GM19238 (cell line): ENCODE results near the gene TCTN1.
"Not testable (repeated sequence)": the region's sequence is repeated elsewhere in the genome, so short reads cannot be mapped to it uniquely, and the experiment has no call there.

ENCODE experiments used
- DNase-seq: peaks from one replicate; pipeline ENCODE4 v3.0.0; 2011; ENCODE audit warnings: low spot score; ENCODE audit not compliant: insufficient read length

The TCTN1 gene

DNA sequence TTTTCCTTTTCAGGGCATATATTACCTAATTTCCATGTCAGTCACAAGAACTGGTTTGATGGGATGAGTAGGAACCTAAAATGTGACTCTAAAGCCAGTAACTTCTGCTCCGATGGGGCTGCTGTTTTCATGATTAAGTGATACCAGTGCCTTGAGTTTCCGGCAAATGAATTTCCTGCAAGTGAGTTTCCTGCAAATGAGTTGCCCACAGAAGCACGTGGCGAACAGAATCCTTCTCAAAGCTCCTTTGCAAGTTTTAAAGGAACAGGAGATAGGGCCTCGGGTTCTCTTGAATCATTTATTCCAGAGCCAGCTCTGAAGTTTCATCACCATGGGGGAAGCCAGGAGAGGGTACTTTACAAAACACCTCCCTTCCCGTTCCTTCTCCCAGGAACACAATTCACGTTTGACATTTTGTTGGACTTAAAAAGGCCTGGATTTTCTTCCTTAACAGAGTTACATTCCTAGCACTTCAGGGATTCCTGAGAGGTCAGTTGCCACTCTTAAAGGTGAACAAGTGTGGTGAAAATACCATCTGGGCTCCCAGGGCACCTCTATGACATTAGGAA lies 28.6 kb upstream of the TCTN1 start:
- no peak for DNase-seq

DNA sequence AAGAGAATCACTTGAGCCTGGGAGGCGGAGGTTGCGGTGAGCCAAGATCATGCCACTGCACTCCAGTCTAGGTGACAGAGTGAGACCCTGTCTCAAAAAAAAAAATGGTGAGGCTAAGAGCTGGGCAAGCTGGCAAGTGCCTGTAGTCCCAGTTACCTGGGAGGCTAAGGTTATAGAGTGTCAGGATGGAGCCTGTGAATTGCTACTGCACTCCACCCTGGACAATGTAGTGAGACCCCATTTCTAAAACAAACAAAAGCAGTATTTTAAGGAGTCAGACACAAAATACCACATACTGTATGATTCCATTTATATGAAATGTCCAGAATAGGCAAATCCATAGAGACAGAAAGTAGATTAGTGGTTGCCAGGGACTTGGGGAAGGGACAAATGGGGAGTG lies 26.8 kb upstream of the TCTN1 start:
- DNase-seq = not testable (repeated sequence)

DNA sequence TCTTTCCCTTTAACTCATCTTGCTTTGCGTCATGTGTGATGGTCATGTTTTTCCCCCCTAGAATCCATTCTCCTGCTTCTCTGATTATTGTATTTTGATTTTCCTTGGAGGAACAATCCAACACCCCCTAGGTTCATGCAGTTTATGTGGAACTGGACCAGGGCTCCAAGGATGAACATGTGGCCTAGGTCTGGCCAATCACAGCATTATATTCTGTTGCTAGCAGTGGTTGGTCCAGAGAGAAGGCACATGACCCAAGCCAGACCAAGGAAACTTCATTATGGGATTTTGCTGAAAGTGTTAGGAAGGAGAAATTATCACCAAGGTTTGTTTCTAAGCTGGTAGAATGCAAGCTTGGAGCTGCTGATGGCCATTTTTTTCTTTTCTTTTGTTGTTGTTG lies 23.9 kb upstream of the TCTN1 start:
- DNase-seq = no peak

DNA sequence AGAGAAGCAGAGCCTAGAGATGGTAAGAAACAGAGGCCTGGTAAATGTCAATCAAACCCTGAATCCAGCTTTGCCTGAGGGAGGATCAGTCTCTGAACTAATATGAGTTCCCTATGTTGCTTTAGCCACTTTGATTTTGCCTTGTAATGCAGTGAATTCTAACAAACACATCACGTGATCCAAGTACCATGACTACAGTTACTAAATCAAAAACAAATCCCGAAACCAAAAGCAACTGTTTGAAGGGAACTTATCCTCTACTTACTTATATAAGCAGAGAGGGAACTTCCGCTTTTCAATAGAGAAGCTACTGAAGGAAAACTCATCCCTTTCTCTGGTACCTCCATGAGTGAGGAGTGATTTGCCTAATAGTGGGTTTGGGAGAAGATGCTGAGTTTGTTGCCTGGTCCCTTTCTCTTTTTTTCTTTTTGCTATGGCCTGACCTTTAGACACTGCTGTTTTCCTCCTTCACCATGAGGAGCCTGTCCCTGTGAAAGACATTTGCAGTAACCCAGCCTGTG lies 23.1 kb upstream of the TCTN1 start:
- DNase-seq = peak; percentile 38

DNA sequence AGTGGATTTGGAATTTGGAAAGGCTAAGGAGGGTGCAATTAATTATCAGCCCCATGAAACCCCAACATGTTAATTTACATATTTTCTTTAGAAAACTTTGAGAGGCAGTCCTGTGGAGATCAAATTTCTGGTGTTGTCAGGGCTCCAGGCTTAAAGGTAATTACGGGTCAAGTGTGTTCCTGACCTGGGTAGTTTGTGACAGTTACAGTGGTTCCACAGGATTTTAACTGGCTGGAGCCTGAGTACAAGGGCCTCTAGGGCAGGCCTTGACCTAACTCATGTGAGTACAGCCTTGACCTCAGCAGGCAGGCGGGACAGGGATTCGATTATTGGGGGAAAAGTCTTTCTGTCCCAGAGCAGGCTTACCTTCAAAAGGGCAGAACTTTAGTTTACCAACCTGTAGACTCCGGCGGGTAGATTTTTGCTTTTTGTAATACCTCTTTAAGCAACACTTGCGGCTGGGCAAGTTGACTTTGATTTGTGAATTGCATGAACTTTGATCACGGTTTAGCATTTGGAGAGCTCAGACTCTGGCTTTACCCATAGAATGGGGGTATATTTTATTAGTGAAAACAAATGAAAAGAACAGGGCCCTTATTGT lies 22.4 kb upstream of the TCTN1 start:
- no peak for DNase-seq

DNA sequence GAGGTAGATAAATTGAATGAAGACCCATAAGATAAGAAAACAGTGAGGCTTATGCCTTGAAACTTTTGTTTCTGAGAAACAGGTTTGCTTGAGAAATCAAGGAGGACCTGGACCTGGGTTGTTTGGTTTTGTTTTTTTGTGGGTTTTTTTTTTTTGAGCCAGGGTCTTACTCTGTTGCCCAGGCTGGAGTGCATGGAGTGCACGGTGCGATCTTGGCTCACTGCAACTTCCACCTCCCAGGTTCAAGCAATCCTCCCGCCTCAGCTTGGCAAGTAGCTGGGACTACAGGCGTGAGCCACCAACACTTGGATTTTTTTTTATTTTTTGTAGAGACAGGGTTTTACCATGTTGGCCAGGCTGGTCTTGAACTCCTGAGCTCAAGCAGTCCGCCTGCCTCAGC lies 21.9 kb upstream of the TCTN1 start:
- no peak for DNase-seq

DNA sequence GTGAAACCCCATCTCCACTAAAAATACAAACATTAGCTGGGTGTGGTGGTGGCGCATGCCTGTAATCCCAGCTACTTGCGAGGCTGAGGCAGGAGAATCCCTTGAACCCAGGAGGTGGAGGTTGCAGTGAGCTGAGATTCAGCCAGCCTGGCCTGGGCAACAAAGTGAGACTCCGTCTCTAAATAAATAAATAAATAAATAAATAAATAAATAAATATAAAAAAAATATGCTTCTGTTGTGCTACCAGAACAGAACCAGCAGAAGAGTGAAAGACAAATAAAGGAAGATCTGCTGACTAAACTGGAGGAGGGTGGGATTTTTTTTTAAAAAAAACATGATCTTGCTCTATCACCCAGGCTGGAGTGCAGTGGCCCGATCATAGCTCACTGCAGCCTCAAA lies 21.0 kb upstream of the TCTN1 start:
- not testable (repeated sequence) for DNase-seq

DNA sequence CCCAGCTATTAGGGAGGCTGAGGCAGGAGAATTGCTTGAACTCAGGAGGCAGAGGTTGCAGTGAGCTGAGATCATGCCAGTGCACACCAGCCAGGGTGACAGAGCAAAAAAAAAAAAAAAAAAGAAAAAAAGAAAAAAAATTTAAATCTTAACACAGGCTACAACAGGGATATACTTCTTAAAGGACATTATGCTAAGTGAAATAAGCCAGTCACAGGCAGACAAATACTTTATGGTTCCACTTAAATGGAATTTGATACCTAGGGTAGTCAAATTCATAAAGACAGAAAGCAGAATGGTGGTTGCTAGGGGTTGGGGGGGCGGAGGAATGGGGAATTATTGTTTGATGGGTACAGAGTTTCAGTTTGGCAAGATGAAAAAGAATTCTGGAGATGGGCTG lies 16.0 kb upstream of the TCTN1 start:
- no peak for DNase-seq

DNA sequence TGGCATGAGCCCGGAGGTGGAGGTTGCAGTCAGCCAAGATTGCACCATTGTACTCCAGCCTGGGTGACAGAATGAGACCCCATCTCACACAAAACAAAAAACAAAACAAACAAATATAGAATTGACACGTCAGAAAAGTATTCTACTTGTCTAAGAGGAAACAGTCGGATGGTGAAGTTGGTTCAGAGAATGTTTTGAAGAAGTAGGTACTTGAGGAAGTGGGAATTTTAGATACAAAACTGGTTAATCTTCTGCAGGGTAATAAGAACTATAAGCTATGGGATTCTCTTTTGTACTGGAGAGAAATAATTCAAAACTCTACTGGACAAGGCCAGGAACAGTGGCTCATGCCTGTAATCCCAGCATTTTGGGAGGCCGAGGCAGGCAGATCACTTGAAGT lies 14.6 kb upstream of the TCTN1 start:
- no peak for DNase-seq

DNA sequence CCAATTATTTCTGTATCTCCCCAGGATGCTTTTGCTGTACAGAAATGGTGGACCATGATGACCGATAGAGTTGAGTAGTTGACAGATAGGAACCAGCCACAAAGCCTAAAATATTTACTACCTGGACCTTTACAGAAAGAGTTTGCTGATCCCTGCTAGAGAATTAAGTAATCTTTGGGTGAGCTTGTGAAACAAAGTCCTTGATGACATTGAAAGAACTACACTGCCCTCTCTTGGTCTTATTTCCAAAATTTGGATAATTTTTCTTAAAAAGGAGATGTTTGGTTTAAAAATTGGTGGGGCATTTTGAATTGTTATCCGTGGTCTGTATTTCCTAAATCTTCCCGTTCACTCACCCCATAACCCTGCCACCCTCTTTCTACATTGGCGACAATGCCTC lies 13.7 kb upstream of the TCTN1 start:
- DNase-seq = no peak

DNA sequence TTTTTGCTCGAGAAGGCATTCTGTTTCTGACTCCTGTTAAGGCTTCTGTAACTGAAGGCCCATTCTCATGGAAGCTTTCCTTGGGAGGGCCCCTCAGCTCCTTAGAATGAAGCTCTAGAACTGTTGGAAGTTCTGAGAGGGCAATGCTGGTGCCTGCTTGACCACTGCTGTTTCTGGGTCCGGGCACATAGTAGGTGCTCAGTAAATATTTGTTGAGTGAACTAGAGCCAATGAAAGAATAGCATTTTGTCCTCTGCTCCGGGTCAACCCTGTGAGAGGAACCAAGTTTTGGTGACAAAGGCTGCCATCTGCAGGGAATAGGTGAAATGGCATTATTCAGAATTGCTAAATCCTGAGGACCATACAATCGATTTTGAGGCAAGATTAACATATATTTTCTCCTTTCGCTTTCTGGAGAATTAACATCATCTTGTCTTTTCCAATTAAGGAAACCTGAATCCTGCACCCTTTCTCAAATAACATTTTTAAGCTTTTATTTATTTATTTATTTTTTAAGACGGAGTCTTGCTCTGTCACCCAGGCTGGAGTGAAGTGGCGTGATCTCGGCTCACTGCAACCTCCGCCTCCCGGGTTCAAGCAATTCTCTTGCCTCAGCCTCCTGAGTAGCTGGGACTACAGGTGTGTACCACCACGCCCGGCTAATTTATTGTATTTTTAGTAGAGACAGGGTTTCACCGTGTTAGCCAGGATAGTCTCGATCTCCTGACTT lies 11.7 kb upstream of the TCTN1 start:
- not testable (repeated sequence) for DNase-seq

DNA sequence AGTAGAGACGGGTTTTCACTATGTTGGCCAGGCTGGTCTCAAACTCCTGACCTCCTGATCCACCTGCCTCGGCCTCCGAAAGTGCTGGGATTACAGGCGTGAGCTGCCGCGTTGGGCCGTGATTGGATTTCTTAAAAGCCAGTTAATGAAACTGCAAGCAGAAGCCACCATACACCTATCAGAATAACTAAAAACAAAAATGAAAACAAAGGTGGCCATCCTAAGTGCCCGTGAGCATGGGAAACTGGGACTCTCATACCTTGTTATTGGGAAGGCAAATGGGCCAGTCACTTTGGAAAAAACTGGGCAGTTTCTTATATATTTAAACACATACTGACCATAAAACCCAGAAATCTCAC lies 7.7 kb upstream of the TCTN1 start:
- DNase-seq = no peak

DNA sequence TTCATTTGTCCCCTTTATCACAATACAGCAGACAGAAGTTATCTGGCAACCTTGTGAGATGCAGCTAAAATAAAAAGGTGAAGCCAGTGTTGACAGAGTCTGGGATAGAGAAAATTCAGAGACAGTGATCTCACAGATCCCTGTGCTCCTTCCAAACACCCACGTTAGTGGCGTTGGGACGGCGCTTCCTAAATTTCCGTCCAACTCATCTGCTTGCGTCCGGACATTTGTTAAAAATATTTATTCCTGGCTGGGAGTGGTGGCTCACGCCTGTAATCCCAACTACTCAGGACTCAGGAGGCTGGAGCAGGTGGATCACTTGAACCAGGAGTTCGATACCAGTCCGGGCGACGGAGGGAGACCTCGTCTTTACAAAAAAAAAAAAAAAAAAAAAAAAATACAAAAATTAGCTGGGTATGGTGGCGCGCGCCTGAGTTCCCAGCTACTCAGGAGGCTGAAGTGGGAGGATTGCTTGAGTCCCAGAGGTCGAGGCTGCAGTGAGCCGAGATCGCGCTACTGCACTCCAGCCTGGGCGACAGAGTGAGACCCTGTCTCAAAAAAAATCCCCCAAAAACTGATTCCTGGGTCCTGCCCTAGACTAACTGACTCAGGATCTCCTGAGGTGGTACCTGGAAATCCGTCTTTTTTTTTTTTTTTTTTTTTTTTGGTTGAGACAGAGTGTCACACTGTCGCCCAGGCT lies 708 bp upstream of the TCTN1 start:
- no peak for DNase-seq

DNA sequence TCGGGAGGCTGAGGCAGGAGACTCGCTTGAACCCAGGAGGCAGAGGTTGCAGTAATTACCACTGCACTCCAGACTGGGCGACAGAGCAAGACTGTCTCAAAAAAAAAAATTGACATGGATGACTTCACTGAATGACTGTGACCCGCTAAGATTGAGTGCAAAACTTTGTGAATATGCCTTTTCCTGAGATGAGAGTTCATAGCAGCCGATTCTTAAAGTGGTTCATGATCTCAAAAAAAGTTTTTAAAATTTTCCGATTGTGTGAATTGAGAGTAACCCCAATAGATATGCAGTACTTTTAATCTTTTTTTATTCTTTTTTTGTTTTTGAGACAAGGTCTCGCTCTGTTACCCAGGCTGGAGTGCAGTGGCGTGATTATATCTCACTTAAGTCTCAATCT lies 1.2 kb downstream of the TCTN1 start:
- DNase-seq = no peak

DNA sequence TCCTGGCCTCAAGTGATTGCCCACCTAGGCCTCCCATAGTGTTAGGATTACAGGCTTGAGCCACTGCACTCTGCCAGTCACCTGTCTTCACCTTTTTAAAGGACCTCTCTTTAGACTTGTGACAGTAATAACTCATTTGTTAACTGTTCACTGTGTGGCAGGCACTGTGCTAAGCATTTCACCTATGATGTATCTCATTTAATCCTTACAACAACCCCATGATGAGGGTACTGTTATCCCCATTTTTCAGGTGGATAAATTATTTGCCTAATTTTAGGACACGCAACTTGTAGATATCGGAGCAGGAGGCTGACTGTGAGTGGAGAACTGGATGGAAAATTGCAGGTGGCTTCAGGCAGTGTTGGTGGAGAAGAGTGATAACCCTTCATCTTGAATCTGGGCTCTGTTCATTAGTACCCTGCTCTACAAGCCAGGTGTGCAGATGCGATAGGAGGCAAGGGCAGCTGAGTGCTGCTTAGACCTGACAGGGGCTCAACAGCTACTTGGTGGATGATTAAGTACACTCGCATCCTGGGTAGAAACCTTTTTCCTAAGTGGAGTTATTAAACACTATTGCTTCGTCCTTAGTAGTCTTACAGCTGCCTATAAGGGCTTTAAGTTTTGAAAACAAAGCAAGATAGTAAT lies 2.7 kb downstream of the TCTN1 start:
- DNase-seq = no peak

DNA sequence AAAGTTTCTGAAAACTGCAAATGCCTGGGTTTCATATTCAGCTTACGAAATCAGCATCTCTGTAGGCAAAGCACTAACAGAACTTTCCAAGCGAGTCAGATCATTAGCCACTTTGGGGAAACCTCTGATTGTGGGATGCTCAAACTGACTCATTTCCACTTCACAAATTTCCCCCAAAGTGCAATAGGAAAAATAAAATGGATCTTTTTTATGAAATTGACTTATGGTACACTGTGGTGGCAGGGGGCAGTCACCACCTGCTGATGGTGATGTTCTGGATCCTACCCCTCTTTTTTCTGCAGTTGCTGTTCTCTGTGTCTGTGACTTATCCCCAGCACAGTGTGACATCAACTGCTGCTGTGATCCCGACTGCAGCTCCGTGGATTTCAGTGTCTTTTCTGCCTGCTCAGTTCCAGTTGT lies 5.6 kb downstream of the TCTN1 start:
- no peak for DNase-seq

DNA sequence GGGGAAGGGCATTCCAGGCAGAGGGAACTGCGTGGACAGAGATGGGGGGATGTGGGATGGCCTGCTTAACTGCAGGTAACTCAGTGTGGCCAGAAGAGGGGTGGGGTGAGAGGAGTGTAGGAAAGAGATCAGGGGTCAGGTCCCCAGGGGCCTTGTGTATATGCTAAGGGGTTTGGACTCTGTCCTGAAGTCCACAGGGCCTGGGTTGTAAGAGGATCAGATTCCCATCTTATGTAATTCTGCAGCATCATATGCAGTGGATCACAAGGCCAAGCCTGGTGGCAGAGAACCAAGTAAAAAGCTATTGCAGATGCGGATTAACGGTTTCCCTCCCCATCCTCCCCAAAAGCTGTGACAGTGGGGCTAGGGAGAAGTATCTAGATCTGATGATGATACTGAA lies 8.7 kb downstream of the TCTN1 start:
- no peak for DNase-seq

DNA sequence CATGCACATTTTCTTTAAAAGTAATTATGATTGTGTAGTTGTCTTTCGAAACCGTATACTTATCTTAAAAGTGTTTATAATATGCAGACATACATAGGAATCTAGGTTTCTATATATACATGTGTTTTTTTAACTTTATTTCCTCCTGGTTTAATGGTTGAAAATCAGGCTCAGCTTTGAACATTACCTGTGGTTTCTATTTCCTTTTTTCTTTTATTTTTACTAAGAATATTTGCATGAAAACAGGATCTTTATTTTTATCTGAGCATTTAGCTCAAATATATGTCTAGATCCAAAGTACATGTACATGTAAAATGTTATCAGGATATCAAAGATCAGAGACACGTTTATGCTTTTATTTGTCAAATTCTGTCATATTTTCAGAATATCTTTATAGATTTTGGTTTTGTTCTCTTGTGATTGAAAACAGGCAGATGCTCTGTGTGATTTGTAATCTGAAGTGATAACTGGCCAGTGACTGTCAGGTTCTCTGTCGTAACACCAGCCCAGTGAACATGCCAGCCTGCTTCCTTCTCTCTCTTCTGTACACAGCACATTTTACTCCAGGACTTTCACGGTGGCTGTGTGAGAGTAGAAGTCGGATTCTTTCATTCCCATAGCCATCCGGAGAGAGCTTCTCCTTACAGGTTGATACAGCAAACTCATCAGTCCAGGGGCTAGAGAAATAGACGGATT lies 13.7 kb downstream of the TCTN1 start:
- DNase-seq = no peak

DNA sequence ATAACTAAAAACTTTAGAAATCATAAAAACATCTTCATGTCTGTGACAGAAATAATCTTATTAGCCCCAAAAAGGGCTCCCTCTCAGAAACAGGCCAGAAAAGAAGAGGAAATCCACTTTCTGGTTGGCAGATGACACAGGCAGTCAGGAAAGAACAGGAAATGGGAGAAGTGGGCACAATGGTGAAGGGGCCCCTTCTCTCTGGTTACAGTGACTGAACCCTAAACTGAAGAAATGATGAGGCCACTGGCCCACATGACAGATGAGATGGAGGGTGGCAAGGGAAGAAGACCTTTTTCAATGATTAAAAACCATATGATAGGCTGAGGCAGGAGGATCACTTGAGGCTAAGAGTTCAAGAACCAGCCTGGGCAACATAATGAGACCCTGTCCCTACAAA lies 21.1 kb downstream of the TCTN1 start:
- DNase-seq = no peak

DNA sequence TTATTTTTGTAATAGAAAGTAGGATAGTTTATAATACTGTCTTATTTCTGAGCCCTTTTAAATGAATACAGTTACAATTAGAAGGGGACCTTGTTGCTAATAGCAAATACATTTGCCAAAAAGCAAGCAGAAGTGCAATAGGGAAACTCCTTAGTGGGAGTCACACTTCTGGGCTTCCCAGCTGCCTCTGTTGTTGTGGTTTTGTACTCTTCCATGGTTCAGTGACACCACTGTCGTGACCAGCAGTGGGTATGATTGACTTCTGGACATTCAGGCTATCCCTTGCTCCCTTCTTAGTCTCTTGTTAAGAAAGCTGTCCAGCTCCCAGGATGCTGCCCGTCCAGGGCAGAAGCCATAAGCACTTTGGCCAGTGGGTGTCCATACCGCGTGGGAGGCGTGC lies 22.6 kb downstream of the TCTN1 start:
- no peak for DNase-seq

DNA sequence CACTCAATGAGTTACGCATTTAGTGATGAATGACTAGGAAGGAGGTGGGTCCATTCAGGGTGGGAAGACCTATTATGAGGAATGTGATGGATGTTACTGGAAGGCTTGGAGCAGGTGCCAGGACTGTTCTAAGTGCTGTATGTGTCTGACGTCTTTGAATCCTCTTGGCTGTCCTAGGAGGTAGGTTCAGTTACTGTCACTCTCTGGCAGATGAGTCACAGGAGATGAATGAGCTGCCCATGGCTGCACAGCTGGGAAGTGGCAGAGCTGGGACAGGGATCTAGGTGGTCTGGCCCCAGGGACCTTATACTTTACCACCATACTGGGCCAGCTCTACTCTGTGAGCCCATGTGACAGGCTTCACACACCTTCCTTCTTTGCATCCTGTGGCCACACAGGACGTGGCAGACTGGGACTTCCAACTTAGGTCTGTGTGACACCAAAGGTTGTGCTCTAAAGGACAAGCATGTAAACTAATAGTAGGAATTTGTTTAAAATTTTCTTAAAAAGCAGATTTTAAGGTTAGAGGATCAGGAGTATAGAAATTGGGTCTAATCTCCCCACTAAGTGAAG lies 24.0 kb downstream of the TCTN1 start:
- DNase-seq = no peak
